GM12878 (cell line): Measurements from ENCODE around the gene UBAC2. TPM values are rescaled to one million over a fixed set of nuclear protein-coding genes. Genes with fewer than 3 reads are reported as not detected.
"Not testable (repeated sequence)": the region's sequence is repeated elsewhere in the genome, so short reads cannot be mapped to it uniquely, and the experiment has no call there.

ENCODE experiments used
- ATAC-seq: fragments of 200-7000 bp; cut with Tn5 transposase; 3 replicates; pipeline ENCODE4 v1.9.1; 2020; ENCODE audit warnings: mild to moderate bottlenecking, moderate library complexity
- BruUV-seq: library from RNA; stranded (reverse); fragments of 400-500 nt; replicated peaks from 2 replicates; lab custom pipeline; 2021; lab: Mats Ljungman, UMichigan
- CTCF ChIA-PET: fragments of 300-600 bp; sonication (Branson Sonifier 250); formaldehyde crosslinking; extraction: SDS; loops from one replicate; lab custom pipeline; 2021; ENCODE audit warnings: inconsistent platforms; lab: Yijun Ruan, JAX
- POLR2A ChIA-PET: fragments of 350-600 bp; formaldehyde crosslinking; extraction: SDS; loops from one replicate; lab custom pipeline; 2021; ENCODE audit warnings: inconsistent platforms; lab: Charles Lee
- RAD21 ChIA-PET: fragments of 300-600 bp; sonication (Branson Sonifier 250); formaldehyde crosslinking; loops from one replicate; lab custom pipeline; 2023; ENCODE audit warnings: antibody characterized with exemption; ENCODE audit not compliant: unreplicated experiment; lab: Charles Lee
- SMC1A ChIA-PET: fragments of 300-600 bp; sonication (Branson Sonifier 250); formaldehyde crosslinking; loops from one replicate; lab custom pipeline; 2023; ENCODE audit not compliant: unreplicated experiment, uncharacterized antibody; lab: Charles Lee
- DNase-seq: peaks from one replicate; pipeline ENCODE4 v3.0.0-alpha.2; 2011; ENCODE audit warnings: low read depth, low spot score
- FAIRE-seq: peaks from 3 replicates; lab custom pipeline; 2011; peaks lifted over from hg19 to GRCh38; lab: Jason Lieb, UNC
- H2AFZ ChIP-seq: 2 replicates; pipeline ENCODE4 v1.6.0; 2011; ENCODE audit warnings: low read depth, low read length, control low read depth; ENCODE audit not compliant: control insufficient read depth
- H3K27ac ChIP-seq: 2 replicates; pipeline ENCODE4 v1.5.1; 2011; ENCODE audit warnings: control low read depth; ENCODE audit not compliant: control insufficient read depth, insufficient read depth
- H3K27me3 ChIP-seq, 2 experiments: replicated peaks in 1 of 2; 2 replicates each; pipeline versions ENCODE4 v1.6.0 to v1.6.1; 2011; ENCODE audit warnings: low read length in 1 of 2; ENCODE audit not compliant: control insufficient read depth in 2 of 2, insufficient read depth in 2 of 2
- H3K36me3 ChIP-seq, 2 experiments: 2 replicates each; pipeline ENCODE4 v1.5.1; 2011; ENCODE audit warnings: low read length in 1 of 2; ENCODE audit not compliant: control insufficient read depth in 2 of 2, insufficient read depth in 2 of 2
- H3K4me1 ChIP-seq: 2 replicates; pipeline ENCODE4 v1.6.1; 2011; ENCODE audit warnings: mild to moderate bottlenecking, low read length, moderate library complexity, mixed read lengths; ENCODE audit not compliant: control insufficient read depth, insufficient read depth
- H3K4me2 ChIP-seq: 2 replicates; pipeline ENCODE4 v1.6.0; 2011; ENCODE audit warnings: control low read depth; ENCODE audit not compliant: control insufficient read depth, insufficient read depth
- H3K4me3 ChIP-seq: fragments of 200-600 bp; sonication (generic); 2 replicates; pipeline ENCODE4 v1.5.1; 2016
- H3K79me2 ChIP-seq: 2 replicates; pipeline ENCODE4 v1.6.0; 2011; ENCODE audit warnings: low read length; ENCODE audit not compliant: control insufficient read depth, insufficient read depth
- H3K9ac ChIP-seq: 2 replicates; pipeline ENCODE4 v1.8.0; 2011; ENCODE audit warnings: low read length, control low read depth, mixed read lengths; ENCODE audit not compliant: control insufficient read depth, insufficient read depth
- H3K9me3 ChIP-seq: replicated peaks from 3 replicates; pipeline ENCODE4 v1.5.1; 2011; ENCODE audit warnings: mild to moderate bottlenecking, low read length; ENCODE audit not compliant: control insufficient read depth, insufficient read depth
- H4K20me1 ChIP-seq: 2 replicates; pipeline ENCODE4 v1.6.0; 2011; ENCODE audit not compliant: control insufficient read depth, insufficient read depth
- BCLAF1 ChIP-seq: fragments of 450-650 bp; IDR thresholded peaks from 2 replicates; pipeline ENCODE4 v1.6.1; 2017; ENCODE audit warnings: antibody characterized with exemption, mild to moderate bottlenecking, moderate library complexity
- CHD2 ChIP-seq: IDR thresholded peaks from 2 replicates; pipeline ENCODE4 v1.6.1; 2011; ENCODE audit warnings: low read depth, low read length, improper control_type of control experiment, borderline replicate concordance
- DPF2 ChIP-seq: fragments of 450-650 bp; IDR thresholded peaks from 2 replicates; pipeline ENCODE4 v1.6.1; 2017; ENCODE audit warnings: mild to moderate bottlenecking
- ESRRA ChIP-seq: IDR thresholded peaks from 2 replicates; pipeline ENCODE4 v1.6.1; 2012; ENCODE audit warnings: mild to moderate bottlenecking, low read length, improper control_type of control experiment
- FOXM1 ChIP-seq: IDR thresholded peaks from 2 replicates; pipeline ENCODE4 v1.6.1; 2012; ENCODE audit warnings: low read depth, mild to moderate bottlenecking, inconsistent platforms, low read length, moderate library complexity
- NFYB ChIP-seq: IDR thresholded peaks from 2 replicates; pipeline ENCODE4 v1.6.1; 2011; ENCODE audit warnings: low read depth, mild to moderate bottlenecking, low read length, improper control_type of control experiment, moderate library complexity; ENCODE audit not compliant: insufficient read depth
- PRDM15 ChIP-seq: fragments of 450-650 bp; formaldehyde crosslinking; IDR thresholded peaks from 2 replicates; pipeline ENCODE4 v1.4.0; 2020; ENCODE audit warnings: mild to moderate bottlenecking, moderate library complexity
- SIN3A ChIP-seq: IDR thresholded peaks from 2 replicates; pipeline ENCODE4 v1.6.1; 2012; ENCODE audit warnings: low read depth, low read length, improper control_type of control experiment
- WGBS: methylation state at CpG from one replicate; pipeline ENCODE4 v1.1.6; 2016; ENCODE audit warnings: low lambda C conversion rate; ENCODE audit not compliant: insufficient replicate concordance, insufficient coverage; ENCODE audit errors: missing lambda C conversion rate; 5-methylcytosine and 5-hydroxymethylcytosine counted together
- in situ Hi-C: fragments of 300-500 bp; cut with MboI; formaldehyde crosslinking; loops from 9 replicates; pipeline ENCODE4 v1.14.3; 2018; ENCODE audit warnings: mixed read lengths
- intact Hi-C: fragments of 100-400 bp; cut with micrococcal nuclease; formaldehyde crosslinking; loops from one replicate; pipeline ENCODE4 v1.14.2; 2022; ENCODE audit not compliant: unreplicated experiment
- polyA plus RNA-seq, 11 experiments: library from polyadenylated mRNA; depleted of rRNA in 4 of 11; unstranded in 6 of 11; stranded (reverse) in 5 of 11; fragments of >200 nt; fragmentation: Nextera tagmentation in 4 of 11; fragmentation: Illumina TruSeq in 1 of 11; extraction: Ambion mirVana in 4 of 11; extraction: Trizol in 1 of 11; gene quantifications; 1 replicate in 1 of 11; 2 replicates in 10 of 11; pipeline versions ENCODE4 v1.2.1 to v1.2.3, GENCODE V29; 2011 to 2016; ENCODE audit warnings: inconsistent platforms in 2 of 11, missing spikeins in 2 of 11, low read depth in 1 of 11
- total RNA-seq, 4 experiments: library from RNA; depleted of rRNA in 3 of 4; stranded (reverse); fragments of >200 nt in 3 of 4; fragmentation: Illumina TruSeq in 1 of 4; extraction: Trizol in 1 of 4; gene quantifications; 2 replicates each; pipeline versions ENCODE4 v1.2.1 to v1.2.3, GENCODE V29; 2013 to 2021
- TF ChIP-seq, protein P1 (sequence below): IDR thresholded peaks from 2 replicates; pipeline ENCODE4 v1.6.1; 2011; ENCODE audit warnings: low read depth, low read length, improper control_type of control experiment, borderline replicate concordance

The UBAC2 gene
- total and polyA plus RNA-seq, 10 of the 15 experiments (the other 5 are each of a cell fraction or from before 2014, with no cell fraction given), result 3.0 to 54.6 (median 17.4) TPM

DNA sequence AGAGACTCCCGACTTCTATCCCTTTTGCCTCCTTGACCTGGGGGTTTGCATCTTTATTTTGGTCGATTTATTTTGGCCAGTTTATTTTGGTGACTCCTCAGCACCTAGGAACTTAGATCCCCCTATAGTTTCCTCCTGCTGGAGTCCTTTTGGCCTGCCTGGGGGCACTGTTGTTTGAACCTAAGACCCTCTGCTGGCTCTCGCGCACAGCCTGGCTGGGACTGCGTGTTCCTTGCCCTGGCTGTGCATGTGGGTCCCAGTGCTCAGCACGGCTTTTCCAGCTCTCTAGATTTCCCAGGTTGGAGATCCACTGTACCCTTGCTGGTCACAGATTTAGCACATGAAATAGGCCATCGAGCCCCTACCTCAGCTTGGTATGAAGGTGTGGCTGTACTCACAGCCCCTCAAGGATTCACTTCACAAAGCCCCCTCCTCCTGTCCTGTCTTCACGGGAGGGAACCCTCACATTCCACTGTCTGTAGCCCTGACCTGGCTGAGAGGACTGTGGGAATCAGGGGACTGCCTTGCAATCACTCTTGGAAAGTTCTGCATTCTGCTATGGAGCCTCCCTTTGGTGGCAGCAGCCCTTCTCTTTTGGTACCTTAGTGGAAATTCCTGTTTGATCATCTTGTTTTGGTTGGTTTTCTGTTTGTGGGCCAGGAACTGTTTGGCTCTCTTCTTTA lies 8.3 kb downstream of the UBAC2 start (continued):
- TF ChIP-seq PRDM15 (CRISPR knock-in tag) (no peak), NFYB (no peak), SIN3A (no peak), CHD2 (no peak), BCLAF1 (no peak), DPF2 (no peak), FOXM1 (no peak), ESRRA (no peak)
- TF ChIP-seq, protein P1, sequence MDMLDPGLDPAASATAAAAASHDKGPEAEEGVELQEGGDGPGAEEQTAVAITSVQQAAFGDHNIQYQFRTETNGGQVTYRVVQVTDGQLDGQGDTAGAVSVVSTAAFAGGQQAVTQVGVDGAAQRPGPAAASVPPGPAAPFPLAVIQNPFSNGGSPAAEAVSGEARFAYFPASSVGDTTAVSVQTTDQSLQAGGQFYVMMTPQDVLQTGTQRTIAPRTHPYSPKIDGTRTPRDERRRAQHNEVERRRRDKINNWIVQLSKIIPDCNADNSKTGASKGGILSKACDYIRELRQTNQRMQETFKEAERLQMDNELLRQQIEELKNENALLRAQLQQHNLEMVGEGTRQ, result no peak

DNA sequence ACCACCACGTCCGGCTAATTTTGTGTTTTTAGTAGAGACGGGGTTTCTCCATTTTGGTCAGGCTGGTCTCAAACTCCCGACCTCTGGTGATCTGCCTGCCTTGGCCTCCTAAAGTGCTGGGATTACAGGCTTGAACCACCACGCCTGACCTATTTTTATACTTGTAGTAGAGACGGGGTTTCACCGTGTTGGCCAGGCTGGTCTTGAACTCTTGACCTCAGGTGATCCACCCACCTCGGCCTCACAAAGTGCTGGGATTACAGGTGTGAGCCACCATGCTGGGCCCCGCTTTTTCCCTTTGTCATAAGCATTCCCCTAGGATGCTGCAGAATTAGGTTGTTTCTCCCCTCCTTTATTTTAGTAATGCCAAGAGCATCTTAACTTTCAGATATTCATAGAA lies 10.0 kb downstream of the UBAC2 start:
- H3K27ac ChIP-seq, H3K9ac ChIP-seq, H3K27me3 ChIP-seq, H3K4me3 ChIP-seq, RAD21 ChIA-PET, BruUV-seq, DNase-seq, SMC1A ChIA-PET, H3K9me3 ChIP-seq, ATAC-seq, H3K36me3 ChIP-seq, H2AFZ ChIP-seq, intact Hi-C loops, POLR2A ChIA-PET, FAIRE-seq, in situ Hi-C loops, H3K4me2 ChIP-seq: not testable (repeated sequence)
- Histone ChIP-seq H3K4me1 (peaks cover 20% of the 10 kb centered on the region), H4K20me1 (peaks cover 16% of the 10 kb centered on the region), H3K79me2 (peaks cover 42% of the 10 kb centered on the region)
- 91% methylated on average over 9 of the region's 9 CpGs for WGBS
- CTCF ChIA-PET, result interaction anchor here (0.6 kb wide), 1 partner anchor 23 kb away, joined by 3 read pairs; no protein-coding TSS in a partner anchor
